Neural cell (in vitro differentiated cells): ENCODE results near the gene ILF3. TPM values are rescaled to one million over a fixed set of nuclear protein-coding genes. Genes with fewer than 3 reads are reported as not detected.

Experiments used
- polyA plus RNA-seq: library from polyadenylated mRNA; depleted of rRNA; stranded (reverse); fragments of >200 nt; gene quantifications from 2 replicates; pipeline ENCODE4 v1.2.3, GENCODE V29; 2014
- small RNA-seq, 3 experiments: library from RNA; depleted of rRNA; stranded (forward); fragments of <200 nt; gene quantifications; one replicate each; pipeline ENCODE3, GENCODE V24; 2012

The ILF3 gene
- polyA plus RNA-seq, 1 donor from 2014 or later, result 464 TPM

Small RNA genes lying within 50 kb of the gene (small RNA-seq; reads per million reads assigned to genes)
- 0 reads per million in 3 experiments for gene MIR638

Other genes starting within 250 kb of the ILF3 start
- 3.4 and 4.7 TPM in 2 replicates for gene PDE4A, start 233.8 kb upstream of the ILF3 start, polyA plus RNA-seq
- 39.0 and 47.9 TPM in 2 replicates for gene KEAP1, start 151.0 kb upstream of the ILF3 start, polyA plus RNA-seq
- gene S1PR5, start 136.9 kb upstream of the ILF3 start, polyA plus RNA-seq, result not detected in 2 replicates
- 50.2 and 59.3 TPM in 2 replicates for gene ATG4D, start 110.4 kb upstream of the ILF3 start, polyA plus RNA-seq
- 5.3 and 6.5 TPM in 2 replicates for gene KRI1, start 88.3 kb upstream of the ILF3 start, polyA plus RNA-seq
- 333 and 339 TPM in 2 replicates for gene CDKN2D, start 85.4 kb upstream of the ILF3 start, polyA plus RNA-seq
- gene AP1M2, start 67.0 kb upstream of the ILF3 start, polyA plus RNA-seq, result 0.38 and 3.7 TPM in 2 replicates
- 50.0 and 55.7 TPM in 2 replicates for gene SLC44A2, start 28.8 kb upstream of the ILF3 start, polyA plus RNA-seq
- gene QTRT1, start 47.1 kb downstream of the ILF3 start, polyA plus RNA-seq, result 208 and 249 TPM in 2 replicates
- 31.4 and 34.8 TPM in 2 replicates for gene DNM2, start 63.7 kb downstream of the ILF3 start, polyA plus RNA-seq
- 20.2 and 28.1 TPM in 2 replicates for gene TMED1, start 181.9 kb downstream of the ILF3 start, polyA plus RNA-seq
- gene C19orf38, start 194.1 kb downstream of the ILF3 start, polyA plus RNA-seq, result not detected in 2 replicates
- 22.3 and 37.9 TPM in 2 replicates for gene CARM1, start 217.2 kb downstream of the ILF3 start, polyA plus RNA-seq